Superior temporal gyrus (tissue), 1 donor: Measurements from ENCODE around the gene CCDC186.
A peak's percentile ranks its signal among the peaks of the same experiment; 100 is the strongest.

Experiments used
- DNase-seq: peaks from one replicate; pipeline ENCODE4 v3.0.0-alpha.2; 2016; ENCODE audit errors: extremely low spot score

Gene CCDC186

DNA sequence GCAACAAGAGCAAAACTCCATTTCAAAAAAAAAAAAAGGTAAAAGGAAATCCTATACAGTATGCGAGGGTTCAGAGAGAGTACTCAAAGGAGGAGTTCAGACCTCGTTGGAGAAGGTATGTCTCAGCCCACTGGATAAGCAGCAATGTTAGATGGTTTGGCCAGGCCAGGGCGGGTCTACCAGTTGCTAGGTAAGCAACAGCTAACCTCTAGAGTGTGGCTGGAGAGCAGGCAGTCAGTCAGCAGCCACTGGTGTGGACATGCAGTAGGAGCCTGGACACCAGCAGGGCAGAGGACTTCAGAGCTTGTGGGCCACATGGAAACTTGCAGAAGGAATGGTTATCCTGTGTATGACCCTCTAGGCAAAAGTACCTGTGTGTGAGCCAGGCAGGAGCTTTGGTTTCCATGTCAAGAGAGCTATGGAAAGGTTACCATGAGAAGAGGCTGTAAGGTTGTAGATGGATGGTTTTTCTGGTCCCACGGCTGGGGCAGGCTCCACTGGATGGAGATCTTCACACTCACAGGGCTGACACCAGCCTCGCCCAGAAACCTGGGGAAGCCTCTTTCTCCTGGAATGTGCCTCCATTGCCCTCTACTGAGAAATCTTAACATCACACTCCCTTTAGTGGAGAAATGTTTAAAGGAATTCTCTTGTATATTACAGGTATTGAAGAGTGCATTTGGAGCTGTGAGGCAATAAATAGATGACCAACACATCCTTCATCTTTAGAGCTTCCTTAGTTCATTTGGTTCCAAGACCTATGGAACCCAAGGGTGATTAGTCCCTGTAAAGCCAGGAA is 63.6 kb downstream of the CCDC186 start:
- DNase-seq = no peak

DNA sequence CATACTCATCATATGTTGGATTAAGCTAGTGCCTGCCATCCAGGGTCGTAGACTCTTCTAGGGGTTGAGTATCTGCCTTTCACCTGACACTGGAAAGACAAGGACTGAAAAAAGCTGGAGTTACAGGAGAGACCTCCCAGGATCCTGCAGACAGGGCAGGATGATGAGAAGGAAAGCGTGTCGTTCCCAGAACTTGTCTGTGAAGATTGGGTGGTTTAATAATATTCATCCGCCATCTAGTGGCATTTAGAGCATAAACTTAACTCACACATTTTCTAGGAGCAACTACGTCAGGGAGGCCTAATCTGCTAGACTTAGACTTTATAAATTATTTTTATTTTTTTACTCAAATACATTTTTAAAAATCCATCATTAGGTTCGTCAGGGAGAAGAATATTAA is 70.7 kb downstream of the CCDC186 start:
- peak; percentile 91 for DNase-seq

DNA sequence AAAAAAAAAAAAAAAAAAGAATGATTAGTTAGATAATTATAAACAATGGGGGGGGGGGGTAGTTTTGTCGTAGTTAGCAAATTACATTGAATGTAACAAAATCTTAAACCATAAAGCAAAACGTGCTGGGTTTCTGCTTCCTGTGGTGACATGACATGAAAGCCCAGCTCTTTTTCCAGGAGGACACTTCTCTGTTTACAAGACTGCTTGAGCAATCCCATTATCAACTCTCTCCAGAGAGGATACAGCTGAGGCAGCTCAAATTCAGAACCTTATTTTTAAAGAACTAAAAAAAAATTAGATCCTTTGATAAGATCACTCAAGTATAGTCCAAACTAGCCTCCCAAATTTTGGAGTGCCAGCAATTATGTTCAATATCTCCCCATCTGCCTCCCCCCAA is 71.7 kb downstream of the CCDC186 start:
- DNase-seq = no peak

DNA sequence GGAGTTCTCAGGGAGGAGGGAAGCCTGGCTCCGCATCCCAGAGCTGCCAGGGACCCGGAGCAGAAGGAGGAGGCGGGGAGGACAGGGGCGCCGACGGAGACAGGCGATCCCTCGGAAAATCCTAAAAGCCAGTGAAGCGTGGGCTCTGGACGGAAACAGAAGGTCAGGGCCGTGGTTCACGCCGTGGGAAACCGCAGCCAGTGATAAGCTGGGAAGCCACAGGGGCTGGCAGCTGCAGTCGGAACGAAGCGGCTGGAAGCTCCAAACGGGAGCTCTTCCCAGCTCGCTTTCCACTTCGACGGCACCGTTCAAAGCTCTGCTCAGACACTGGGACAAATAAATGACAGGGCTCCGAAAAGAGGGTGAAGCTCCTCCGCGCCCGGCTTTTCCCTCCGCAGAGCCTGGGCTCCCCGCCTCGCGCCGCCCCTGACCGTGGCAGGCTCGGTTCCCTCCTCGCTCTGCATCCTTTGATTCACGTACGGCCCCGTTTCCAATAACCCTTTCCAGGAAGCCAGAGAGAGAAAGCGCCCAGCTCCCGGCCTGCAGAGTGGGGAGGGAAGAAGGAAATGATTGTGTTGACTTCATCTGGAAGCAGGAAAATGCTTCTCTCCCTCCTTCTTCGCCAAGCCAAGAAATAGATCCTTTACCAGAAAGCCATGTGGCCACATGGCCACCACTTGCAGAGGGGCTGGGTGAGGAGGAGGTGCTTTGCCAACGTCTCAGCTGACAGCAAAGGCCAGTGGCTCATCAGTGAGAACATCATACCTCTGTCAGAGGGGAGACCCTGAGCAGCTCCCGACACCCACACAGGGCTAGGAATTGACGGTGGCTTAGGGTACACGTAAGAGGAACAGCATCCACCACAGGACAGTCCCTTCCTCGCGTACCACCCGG is 72.9 kb downstream of the CCDC186 start:
- no peak for DNase-seq

DNA sequence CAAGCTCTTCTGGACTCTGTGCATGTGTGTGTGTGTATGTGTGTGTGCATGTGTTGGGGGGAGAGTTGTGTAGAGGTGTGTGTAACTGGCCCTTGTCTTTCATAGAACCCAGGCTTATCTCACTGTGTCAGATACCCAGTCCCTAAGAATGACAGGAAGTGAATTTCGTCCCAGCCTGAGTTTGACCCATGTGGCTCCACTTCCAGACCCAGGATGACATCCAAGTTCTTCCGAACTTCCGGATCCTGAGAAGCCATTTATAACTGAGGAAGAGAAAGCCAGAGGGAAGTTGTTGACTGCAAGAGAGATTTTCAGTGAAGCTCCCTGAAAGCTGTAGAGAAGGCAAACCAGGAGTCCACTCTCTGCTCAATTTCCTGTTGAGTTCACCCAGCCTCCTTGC is 77.1 kb downstream of the CCDC186 start:
- DNase-seq = no peak

DNA sequence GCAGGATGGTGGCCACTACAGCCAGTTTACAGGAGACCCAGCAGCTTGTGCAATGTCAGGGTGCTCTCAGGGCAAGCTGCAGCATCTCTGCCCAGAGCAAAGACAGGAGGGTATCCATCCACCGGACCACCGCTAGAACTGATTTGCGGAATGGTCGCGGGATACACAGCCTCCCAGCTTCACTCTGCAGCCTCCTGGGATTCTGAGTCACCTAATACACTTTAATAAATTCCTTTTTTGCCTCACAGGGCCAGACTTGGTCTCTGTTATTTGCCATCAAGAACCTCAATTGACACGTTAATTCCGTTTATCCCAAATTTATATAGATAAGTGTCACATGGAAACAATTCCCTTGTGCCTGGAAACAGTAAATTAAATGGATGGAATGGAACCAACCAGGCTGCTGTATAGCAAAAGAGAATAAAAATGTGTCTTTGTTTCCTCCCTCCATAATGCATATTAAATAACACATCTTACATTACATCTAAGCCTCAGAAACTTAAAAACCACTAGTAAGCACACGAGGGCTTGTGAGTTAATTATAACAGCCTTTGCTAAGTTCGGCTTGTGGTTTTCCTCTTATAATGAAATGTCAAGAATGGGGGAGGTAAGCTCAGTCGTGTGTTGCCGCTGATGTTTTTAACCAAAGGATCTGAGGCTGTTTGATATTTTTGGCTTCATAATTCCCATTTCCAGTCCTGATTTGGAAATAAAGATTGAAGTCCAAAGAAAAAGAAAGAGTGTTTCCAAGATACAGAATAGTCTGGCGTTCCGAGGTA is 78.3 kb downstream of the CCDC186 start:
- no peak for DNase-seq

DNA sequence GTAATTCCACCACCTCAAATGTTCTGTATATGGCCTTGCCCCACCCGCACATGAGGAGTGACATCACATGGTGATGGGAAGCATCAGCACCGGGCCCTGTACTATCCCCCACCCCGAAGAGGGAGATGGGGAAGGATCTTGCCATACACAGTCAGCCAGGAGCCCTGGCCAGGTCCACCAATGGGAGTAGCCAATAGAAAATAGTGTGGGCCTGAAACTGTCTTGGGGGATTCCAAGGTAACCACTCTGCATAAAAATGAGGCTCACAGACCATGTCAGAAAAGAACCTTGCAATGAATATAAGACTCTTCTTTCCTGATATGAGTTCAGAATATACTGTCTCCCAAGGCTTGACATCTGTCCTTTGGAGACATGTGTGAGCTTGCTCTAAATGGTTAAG is 79.2 kb downstream of the CCDC186 start:
- DNase-seq = no peak

DNA sequence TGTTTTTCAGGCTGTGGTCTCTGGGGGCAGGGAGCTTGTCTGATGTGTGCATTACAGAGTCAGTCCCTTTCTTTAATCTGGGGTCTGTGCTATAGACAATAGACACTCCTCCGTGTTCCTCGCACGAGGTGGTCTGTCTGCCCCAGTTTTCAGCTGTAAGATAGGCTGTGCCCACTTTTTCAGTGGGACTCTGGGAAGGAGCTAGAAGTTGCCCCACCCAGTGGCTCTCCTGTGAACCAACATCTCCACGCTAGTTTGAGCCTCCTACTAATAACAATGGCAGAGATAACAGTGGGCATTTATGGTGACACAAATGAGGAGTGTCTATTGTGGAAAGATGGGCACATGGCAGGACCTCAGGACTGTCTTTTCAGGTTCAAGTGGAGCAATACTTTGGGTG is 86.3 kb downstream of the CCDC186 start:
- no peak for DNase-seq

DNA sequence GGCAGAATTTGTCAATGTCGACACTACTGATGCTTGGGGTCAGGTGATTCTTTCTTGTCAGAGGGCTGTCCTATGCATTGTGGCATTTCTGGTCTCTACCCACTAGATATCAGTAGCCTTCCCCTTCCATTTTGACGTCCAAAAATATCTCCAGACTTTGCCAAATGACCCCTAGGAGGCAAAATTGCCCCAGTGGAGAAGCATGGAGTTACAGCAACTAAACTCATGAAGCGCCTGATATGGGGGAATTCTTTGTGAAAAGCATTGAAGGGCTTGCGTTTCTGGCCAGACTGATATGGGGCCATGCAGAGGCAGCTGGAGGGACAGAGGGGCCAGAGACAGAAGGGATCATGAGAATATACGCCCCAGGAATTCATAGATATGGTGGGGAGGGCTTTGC is 86.7 kb downstream of the CCDC186 start:
- DNase-seq = no peak

DNA sequence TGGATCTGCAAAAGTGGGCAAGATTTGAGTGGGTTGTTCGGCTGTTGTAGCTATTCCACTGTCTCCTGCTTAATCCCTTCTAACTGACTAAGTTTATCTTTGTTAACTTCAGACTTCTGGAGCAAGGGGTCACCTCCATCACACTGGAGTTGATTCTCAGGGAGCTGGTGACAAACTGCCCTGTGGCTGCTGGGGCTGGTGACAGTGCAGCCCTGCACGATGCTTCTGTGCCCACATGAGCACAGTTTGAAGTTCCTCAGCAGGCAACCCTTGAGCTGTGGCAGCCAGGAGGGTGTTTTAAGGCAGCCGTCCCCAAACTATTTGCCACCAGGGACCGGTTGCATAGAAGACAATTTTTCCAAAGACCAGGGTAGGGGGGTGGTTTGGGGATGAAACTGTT is 89.8 kb downstream of the CCDC186 start:
- no peak for DNase-seq

DNA sequence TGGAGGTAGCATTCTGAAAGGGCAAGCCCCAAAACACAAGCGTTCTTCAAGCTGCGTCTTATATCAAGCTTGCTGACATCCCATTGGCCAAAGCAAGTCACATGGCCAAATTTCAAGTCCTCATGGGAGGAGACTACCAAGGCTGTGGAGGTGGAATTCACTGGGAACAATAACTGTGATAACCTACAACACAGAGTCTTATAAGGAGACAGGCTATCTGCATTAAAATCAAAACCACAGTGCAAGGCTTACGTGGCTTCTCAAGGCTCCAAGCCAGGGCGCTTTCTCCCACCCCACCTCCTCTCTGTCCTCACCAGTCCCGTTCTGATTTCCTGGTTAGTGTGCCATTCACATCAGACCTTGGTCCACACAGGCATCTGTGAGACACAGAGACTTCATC is 91.0 kb downstream of the CCDC186 start:
- DNase-seq = no peak

DNA sequence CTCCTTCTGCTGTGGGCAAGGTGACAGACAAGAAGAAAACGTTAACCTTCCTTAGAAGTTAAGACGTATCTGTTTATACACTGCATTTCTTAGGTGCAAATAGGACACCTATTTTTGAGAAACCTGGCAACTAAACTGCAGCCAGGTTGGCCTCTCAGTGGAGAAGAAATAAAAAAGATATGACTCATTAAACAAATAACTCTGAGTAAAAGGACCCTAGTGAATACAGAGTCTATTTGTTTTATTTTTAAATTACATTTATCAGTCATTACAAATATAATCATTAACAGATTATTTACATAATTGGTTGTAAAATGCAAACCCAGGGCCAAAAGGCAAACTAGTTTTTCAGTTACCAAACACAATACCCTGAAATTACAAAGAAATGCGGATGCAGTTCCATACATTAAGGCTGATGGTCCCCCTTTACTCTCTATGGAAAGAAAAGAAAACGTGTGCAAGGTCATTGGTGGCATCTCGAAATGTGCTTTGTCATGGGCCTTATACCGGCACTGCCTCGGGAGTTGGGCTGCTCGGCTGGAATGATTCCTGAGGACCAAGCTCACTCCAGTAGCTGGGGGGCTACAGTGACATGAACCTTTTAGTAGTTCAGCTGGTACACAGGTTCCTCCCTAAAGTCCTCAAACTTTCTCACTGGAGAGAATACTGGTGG is 92.0 kb downstream of the CCDC186 start:
- DNase-seq = no peak

DNA sequence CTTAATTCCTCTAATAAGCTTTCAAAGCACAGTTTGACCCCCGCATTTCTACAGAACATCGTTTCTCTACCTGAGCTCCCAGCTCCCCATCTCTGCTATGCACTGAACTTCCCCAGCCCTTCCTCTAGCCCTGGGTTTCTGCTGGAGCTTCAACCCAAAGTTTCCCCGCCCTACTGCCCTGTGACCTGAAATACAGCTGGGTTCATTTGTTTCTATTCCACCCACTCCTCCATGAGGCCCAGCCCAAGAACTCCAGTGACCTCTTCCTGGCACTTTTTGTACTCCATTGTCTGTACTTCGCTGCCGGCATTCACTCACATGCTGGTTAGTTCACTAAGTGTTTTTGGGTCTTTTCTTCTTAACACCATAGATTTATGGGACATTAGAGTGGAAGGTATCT is 94.6 kb downstream of the CCDC186 start:
- DNase-seq = no peak

DNA sequence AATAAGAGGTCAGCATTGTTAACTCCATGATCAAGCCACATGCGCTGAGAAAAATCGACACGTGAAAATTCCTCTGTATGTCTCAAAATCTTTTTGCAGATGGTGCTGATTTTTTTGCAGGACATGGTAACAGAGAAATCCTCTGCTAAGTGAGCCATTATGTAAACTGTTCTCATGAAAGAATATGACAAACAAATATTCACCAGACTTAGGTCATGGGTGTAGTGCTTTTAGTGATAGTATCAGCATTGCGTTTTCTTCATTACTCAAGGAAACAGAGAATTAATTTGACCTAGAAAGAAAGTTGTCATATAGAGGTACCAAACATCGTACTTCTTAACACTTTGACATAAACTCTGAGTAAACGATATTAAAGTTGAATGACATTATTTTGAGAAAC is 95.7 kb downstream of the CCDC186 start:
- no peak for DNase-seq

DNA sequence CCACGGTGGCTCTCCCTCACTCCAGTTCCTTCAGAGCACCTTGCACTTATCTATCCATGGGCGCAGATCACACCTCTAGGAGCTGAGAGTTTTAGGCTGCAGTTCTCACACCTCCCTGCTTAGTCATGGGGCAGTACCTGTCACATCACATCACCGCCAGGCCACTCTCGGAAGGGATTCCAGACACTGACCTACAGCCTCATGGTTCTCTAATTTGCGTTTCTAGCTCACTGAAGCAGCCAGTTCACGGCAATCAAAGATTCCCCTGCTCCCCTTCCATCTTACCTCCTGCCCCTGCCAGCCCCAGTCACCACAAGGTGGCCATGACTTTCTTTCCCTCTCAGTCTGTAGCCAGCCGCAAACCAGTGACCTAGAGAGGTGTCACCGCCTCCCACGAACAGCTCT is 96.2 kb downstream of the CCDC186 start:
- no peak for DNase-seq

DNA sequence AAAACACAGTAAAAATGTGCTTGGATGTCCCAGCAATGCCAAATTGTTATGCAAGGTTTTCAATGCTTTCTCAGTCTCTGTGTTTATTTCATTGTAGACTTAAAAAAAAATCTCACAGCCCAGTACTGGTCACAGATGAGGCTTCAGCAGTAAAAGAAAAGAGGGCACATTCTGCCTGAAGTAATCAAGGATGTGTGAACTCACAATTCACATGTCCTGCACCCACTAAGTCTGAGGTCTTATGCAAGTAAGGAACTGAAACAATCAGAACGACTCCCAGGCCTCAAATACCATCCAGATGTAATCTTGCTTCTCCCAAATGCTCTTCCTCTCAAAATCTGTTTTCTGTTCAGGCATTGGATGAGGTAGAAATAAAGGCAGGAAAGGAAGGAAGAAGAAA is 96.7 kb downstream of the CCDC186 start:
- DNase-seq = peak; percentile 64

DNA sequence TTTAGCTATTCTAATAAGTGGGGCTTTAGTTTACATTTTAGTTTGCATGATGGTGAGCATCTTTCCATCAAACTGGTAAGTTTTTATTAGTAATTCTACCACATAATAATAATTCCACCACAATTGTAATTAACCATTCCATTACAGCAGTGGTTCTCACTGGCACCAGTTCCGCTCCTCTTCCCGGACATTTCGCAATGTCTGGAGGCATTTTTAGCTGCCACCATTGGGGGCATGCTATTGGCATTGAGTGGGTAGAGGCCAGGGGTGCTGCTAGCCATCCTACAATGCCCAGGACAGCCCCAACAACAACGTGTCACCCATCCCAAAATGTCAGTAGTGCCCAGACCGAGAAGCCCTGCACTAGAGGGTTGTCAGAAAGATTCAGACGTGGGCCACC is 98.9 kb downstream of the CCDC186 start:
- DNase-seq = no peak

DNA sequence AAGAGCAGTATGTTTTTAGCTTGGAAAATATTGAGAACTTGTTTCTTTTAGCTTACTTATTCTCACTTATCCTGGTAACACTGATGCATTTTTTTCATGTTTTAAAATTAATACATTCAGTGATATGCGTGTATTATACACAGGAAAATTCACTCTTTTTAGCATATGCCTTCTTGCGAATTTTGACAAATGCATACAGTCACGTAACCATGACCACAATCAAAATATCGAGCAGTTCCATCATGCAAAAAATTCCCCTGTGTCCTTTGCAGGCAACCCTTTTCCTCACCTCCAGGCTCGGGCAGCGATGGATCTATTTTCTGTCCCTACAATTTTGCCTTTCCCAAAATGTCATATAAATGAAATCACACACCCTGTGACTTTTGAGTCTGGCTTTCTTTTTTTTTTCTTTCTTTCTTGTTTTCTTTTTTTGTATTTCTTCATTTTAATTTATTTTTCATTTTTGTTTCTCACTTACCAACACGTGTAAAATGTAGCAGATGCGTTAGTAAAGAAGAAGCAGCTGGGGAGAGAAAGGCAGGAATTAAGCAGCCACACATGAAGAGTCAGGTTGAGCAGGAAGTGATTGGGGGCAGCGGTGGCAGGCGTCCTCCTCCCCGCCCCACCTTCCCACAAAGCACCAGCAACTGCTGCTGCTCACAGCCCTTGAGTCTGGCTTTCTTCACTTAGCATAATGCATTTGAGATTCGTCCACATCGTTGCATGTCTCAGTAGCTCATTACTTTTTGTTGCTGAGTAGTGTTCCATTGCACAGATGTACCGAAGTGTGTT is 100.4 kb downstream of the CCDC186 start:
- DNase-seq = no peak

DNA sequence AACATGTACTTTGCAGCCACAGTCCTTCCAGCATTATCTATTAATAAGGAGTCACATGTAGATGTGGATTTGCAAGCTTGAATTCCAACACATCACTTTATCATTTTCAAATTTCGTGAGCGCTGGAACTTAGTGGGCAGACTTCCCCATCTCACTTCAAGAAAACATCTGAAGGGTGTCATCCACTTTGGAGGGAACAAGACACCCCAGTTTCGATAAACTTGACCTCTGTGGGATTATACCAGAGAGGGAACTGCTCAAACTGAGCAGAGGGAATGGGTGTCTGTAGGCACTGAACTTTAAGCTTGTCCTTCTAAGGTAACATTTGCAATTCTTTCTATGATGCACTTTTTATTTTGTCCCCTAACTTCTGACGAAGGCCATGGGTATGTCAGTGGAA is 102.8 kb downstream of the CCDC186 start:
- no peak for DNase-seq
